Frontal cortex (tissue), 4 donors: Measurements from ENCODE around the gene ROBO3. TPM values are rescaled to one million over a fixed set of nuclear protein-coding genes. Genes with fewer than 3 reads are reported as not detected.
A peak's percentile ranks its signal among the peaks of the same experiment; 100 is the strongest.

Experiments used
- DNase-seq, 2 donors: peaks; one replicate each; pipeline ENCODE4 v3.0.0; 2012; ENCODE audit warnings: low spot score in 2 of 2
- FAIRE-seq: peaks from 2 replicates; lab custom pipeline; 2012; peaks lifted over from hg19 to GRCh38; lab: Jason Lieb, UNC
- total RNA-seq: library from RNA; depleted of rRNA; stranded (reverse); fragments of >200 nt; gene quantifications from one replicate; pipeline ENCODE4 v1.2.3, GENCODE V29; 2014
- donor health status: control.
- donor health status: control.
- donor health status: control.

The ROBO3 gene
- total RNA-seq, 1 donor from 2014 or later: 10.2 TPM

DNA sequence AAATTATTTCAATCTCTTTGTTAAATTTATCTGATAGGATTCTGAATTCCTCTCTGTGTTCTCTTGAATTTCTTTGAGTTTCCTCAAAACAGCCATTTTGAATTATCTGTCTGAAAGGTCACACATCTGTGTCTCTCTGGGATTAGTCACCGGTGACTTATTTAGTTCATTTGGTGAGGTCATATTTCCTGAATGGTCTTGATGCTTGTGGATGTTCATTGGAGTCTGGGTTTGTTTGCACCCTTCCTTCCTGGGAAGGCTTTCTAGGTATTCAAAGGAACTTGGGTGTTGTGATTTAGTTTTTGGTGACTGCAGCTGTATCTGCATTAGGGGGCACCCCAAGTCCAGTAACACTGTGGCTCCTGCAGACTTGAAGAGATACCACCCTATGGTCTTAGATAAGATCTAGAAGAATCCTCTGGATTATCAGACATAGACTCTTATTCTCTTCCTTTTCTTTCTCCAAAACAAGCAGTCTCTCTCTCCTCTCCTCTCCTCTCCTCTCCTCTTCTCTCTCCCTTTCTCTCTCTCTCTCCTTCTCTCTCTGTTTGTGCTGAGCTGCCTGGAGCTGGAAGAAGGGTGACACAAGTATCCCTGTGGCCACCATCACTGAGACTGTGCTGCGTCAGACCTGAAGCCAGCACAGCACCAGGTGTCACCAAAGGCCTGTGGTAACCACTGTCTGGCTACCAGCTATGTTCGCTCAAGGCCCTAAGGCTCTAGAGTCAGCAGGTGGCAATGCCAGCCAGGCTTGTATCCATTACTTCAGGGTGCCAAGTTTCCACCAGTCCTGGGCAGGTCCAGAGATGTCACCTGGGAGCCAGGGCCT, 50.5 kb downstream of the ROBO3 start:
- FAIRE-seq (no peak), DNase-seq (no peak)

DNA sequence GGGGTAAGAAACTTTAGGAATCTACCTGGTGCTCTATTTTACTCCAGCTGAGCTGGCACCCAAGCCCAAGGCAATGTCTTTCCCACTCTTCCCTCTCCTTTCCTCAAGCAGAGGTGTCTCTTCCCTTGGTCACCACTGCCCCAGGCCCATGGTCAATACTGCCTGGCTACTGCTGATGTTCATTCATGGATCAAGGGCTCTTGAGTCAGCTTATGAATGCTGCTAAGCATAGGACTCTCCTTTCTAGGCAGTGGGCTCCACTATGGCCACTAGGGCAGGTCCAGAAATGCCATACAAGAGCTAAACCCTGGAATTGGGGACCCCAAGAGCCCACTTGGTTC, 51.1 kb downstream of the ROBO3 start:
- no peak for DNase-seq
- no peak for FAIRE-seq

DNA sequence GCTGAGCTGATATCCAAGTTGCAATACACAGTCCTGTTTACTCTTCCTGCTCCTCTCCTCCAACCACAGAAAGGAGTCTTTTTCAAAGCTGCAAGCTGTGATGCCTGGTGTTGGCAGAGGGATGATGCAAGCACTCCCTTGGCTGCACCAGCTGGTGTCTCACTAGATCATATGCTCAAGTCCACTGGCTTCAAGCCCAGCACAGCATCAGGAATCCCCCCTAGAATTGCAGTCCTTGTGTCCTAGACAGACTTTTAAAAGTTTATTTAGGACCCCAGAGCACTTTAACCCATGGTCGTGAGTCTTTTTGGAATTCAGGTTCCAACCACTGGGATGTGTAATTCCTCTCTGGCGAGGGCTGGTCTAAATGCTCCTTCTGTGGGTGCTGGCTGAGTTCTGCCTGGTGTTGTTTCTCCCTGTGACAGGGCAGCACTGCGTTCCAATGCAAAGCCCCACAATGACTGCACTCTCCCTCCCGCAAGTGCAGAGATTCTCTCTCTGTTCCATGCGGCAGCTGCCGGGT, 51.9 kb downstream of the ROBO3 start:
- DNase-seq: peak in 1 of 2 donors; percentile 48
- no peak for FAIRE-seq

DNA sequence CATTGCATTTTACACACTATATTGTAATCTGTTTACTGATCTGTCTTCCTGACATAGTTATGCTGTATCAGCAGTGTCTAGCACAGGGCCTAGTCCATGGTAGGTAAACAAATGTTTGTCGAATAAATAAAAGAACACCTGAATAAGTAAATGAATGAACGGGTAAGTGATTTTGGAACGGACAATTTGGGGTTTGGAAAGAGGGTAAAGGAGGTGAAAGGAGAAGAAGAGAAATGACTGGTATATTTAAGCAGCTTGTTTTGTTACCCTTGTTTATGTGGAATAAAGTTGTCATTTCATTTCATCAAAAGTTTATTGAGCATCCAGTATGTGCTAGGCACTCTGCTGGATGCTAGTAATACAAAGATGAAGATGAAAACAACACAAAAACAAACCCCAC, 53.7 kb downstream of the ROBO3 start, which contains the start of gene HEPN1:
TSS of gene HEPN1 (plus strand) at position 301 of the 400 bp plus-strand sequence.
- FAIRE-seq: no peak
- DNase-seq: no peak

DNA sequence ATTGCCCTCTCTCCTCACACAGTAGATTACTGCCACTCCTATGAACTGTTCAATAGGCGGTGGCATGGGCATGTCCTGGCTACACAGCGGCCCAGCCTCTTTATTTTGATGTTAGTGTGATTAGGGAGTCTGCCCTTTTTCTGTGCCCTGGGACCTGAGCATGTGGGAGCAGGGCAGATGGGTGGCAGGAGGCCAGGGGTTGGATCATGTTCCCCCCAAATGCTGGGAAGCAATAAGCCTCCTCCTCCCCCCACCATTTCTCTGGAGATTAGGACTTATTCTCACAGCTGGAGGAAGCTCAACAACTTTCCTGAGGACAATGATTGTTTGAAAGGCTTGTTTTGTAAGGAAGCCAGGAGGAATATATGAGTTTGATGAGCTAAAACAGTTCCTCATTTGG, 54.7 kb downstream of the ROBO3 start:
- no peak for FAIRE-seq
- no peak for DNase-seq

DNA sequence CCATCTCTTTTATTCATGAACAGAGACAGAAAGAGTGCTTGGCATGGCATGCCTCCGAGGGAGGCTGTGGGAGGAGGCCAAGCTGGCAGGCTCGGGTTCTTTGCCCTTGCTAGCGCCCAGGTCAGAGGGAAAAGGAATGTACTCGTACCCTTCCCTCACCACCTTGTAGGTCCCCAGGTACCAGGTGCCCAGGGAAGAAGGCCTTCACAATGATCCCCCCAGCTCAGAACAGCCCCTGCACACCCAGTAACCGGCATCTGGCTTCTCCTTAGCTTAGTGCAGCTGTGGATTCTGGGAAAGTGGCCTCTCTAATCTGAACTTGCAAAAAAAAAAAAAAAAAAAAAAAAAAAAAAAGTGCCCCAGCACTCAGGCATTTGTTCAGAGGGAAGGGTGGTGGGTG, 55.1 kb downstream of the ROBO3 start:
- FAIRE-seq (no peak), DNase-seq (no peak)

DNA sequence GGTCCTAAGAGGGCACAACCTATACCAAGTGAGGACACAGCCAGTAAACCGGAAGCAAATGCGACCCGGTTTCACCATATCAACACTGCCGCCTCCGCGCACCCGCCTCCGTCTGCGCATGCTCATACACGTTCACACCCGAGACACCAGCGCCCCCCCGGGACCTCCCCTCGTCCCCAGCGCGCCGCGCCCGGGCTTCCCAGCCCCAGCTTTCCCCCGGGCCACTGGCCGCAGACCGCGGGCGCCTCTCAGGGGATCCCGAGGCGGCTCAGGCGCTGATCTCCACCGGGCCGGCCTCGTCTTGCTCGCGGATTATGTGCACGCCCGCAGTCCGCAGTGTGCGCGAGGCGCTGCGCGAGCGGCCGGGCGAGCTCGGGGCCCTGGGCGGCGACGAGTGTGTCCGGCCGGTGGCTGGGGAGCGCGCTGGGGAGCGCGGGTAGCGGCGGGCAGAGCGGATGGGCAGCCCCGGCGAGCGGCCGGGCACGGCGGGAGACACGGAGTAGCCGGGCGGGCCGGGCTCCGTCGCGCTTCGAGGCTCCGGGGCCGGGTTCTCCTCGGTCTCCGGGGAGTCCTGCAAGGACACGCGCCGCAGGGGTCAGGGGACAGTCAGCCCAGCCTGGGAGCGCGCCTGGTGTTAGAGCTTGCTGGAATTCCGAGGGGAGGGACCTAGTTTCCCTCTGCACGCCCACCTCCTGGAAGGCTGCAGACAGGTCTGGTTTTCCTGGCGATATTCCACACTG, 55.8 kb downstream of the ROBO3 start:
- DNase-seq (peak; percentile 61 to 75), FAIRE-seq (no peak)

DNA sequence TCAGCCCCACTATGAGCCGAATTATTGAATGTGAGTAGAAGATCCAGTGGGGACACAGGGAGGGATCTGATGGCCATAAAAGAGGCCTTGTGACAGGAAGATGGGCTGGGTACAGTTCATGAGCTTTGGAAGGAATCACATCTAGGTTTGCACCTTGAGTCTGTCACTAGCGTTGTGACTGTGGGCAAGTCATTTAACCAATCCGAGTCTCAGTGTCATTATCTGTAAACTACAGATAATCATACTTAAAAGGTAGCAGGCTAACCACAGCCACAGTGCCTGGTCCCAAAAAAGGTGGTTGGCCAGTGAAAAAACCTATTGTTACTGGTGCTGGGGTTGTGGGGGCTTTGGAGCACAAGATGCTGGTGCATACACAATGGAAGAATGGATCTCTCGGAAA, 57.6 kb downstream of the ROBO3 start:
- DNase-seq: no peak
- no peak for FAIRE-seq

DNA sequence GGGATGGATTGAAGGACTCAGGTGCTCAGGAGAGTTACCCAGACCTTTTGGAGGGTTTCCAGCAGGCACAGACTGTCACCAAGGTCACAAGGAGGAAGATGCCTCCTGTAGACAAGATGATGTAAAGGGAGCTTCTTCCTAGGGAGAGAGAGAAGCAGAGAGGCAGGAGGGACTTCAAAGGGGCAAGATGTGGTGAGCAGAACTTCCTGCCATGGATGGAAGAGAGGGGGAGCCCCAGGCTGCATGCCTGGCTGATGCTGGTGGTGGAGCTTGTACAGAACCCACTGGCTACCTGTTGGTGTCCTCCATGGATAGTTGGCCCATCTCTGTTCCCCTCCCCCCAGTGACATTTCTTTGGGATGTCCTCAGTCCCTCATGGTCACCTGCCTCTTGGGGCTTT, 58.1 kb downstream of the ROBO3 start:
- no peak for FAIRE-seq
- DNase-seq: no peak

DNA sequence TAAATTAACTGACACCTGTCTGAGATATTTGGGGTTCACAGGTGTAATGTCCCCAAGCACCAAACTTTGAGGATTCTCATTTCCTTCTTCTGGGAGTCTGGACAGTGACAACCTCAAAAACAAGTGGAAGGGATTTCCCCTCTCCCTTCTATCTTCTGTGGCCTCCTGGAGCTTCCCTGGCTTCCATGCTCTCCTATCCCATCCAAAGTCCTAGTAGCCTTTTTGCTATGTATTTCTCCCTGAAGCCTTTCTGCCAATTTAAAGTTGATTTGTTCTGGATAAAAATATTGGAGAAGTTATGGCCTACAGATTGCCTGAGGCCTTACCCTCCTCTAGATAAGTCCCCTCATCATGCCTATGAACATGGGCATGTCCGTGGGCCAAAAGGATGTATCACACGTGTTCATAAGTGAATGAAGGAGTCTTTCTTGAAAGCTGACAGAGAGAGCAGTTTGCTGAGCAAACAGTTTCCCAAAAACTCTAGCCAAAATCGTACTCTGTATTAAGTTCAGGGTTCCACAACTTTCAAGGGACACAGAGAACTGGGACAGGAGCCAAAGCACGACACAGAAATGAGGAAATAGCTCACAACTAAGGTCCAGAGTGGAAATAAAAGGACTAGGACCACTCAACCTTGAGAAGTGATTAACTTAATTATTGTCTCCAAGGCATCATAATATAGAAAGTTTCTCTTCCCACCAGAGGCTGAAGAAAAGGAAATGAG, 63.9 kb downstream of the ROBO3 start:
- FAIRE-seq (no peak), DNase-seq (no peak)

DNA sequence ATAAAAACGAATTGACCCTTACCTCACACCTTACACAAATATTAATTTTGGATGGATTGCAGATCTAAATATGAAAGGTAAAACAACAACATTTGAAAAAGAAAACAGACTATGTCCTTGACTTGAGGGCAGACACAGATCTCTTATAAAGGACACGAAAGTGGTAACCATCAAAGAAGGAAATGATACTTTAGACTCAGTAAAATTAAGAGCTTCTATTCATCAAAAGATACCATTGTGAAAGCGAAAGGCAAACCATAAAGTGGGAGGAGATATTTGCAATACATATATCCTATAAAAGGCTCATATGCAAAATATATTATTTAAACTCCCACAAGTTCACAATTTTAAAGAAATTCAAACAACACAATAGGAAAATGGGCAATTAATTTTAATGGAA, 65.6 kb downstream of the ROBO3 start:
- no peak for FAIRE-seq

More for the DNA sequence above, 65.6 kb downstream of the ROBO3 start:
- DNase-seq: no peak

Other genes with a start within 250 kb of the ROBO3 start
- gene TBRG1, start 242.6 kb upstream of the ROBO3 start, total RNA-seq: 35.9 TPM
- 10.2 TPM for gene SIAE, start 191.7 kb upstream of the ROBO3 start, total RNA-seq
- gene SPA17, start 191.5 kb upstream of the ROBO3 start, total RNA-seq: 5.7 TPM
- gene NRGN, start 125.5 kb upstream of the ROBO3 start, total RNA-seq: 2.9 TPM
- not detected for gene VSIG2, start 113.2 kb upstream of the ROBO3 start, total RNA-seq
- 3.7 TPM for gene ESAM, start 103.1 kb upstream of the ROBO3 start, total RNA-seq
- gene MSANTD2, start 65.0 kb upstream of the ROBO3 start, total RNA-seq: 22.4 TPM
- gene ROBO4, start 32.4 kb downstream of the ROBO3 start, total RNA-seq: 1.6 TPM
- gene HEPN1, start 53.8 kb downstream of the ROBO3 start, total RNA-seq: not detected
- 6.9 TPM for gene HEPACAM, start 70.6 kb downstream of the ROBO3 start, total RNA-seq
- 3.7 TPM for gene CCDC15, start 88.8 kb downstream of the ROBO3 start, total RNA-seq
- 1.2 TPM for gene SLC37A2, start 197.9 kb downstream of the ROBO3 start, total RNA-seq
- gene TMEM218, start 246.2 kb downstream of the ROBO3 start, total RNA-seq: 18.8 TPM